ENCODE results near the gene CD226.

Gene CD226

GRCh38 chr18:69947361-69948133 lies at the start of gene CD226:
Gene CD226 (minus strand): TSS chr18:69947873. CDS start chr18:69947406, 467 bp downstream.
- no peaks in the 10 kb centered on the region for H3K4me1 ChIP-seq (ENCODE audit: control insufficient read depth, insufficient read depth, low read length)
- no peaks in the 10 kb centered on the region for H3K27me3 ChIP-seq (ENCODE audit: control insufficient read depth, insufficient read depth, low read length)
- H3K9ac ChIP-seq (ENCODE audit: low read depth, low read length) = no peak within 1 kb of the TSS
- no peak within 1 kb of the TSS for H3K4me3 ChIP-seq (ENCODE audit: low read depth, low read length)
- H3K9me3 ChIP-seq (ENCODE audit: control insufficient read depth, insufficient read depth, low read length) = no peaks in the 10 kb centered on the region
- H3K36me3 ChIP-seq (ENCODE audit: control insufficient read depth, insufficient read depth, low read length) = no peaks in the 10 kb centered on the region

GRCh38 chr18:69996951-69997798 lies 49.5 kb upstream of the CD226 start:
- peaks cover 16% of the 10 kb centered on the region for H3K4me1 ChIP-seq (ENCODE audit: control insufficient read depth, insufficient read depth, low read length)
- no peaks in the 10 kb centered on the region for H3K27me3 ChIP-seq (ENCODE audit: control insufficient read depth, insufficient read depth, low read length)

GRCh38 chr18:69996417-69996816 lies 48.7 kb upstream of the CD226 start:
- Histone ChIP-seq H3K36me3 (ENCODE audit: control insufficient read depth, insufficient read depth, low read length) (no peaks in the 10 kb centered on the region), H3K27me3 (ENCODE audit: control insufficient read depth, insufficient read depth, low read length) (no peaks in the 10 kb centered on the region), H3K4me1 (ENCODE audit: control insufficient read depth, insufficient read depth, low read length) (peaks cover 16% of the 10 kb centered on the region), H3K9ac (ENCODE audit: low read depth, low read length) (no peak overlapping the region), H3K4me3 (ENCODE audit: low read depth, low read length) (no peak overlapping the region), H3K9me3 (ENCODE audit: control insufficient read depth, insufficient read depth, low read length) (no peaks in the 10 kb centered on the region)

More at GRCh38 chr18:69996951-69997798, 49.5 kb upstream of the CD226 start:
- Histone ChIP-seq H3K4me3 (ENCODE audit: low read depth, low read length) (no peak overlapping the region), H3K9me3 (ENCODE audit: control insufficient read depth, insufficient read depth, low read length) (no peaks in the 10 kb centered on the region), H3K36me3 (ENCODE audit: control insufficient read depth, insufficient read depth, low read length) (no peaks in the 10 kb centered on the region), H3K9ac (ENCODE audit: low read depth, low read length) (no peak overlapping the region)

- H3K9ac ChIP-seq (ENCODE audit: low read depth, low read length) = no peak overlapping the region
- no peaks in the 10 kb centered on the region for H3K9me3 ChIP-seq (ENCODE audit: control insufficient read depth, insufficient read depth, low read length)
- no peak overlapping the region for H3K4me3 ChIP-seq (ENCODE audit: low read depth, low read length)
- peaks cover 16% of the 10 kb centered on the region for H3K4me1 ChIP-seq (ENCODE audit: control insufficient read depth, insufficient read depth, low read length)
- H3K36me3 ChIP-seq (ENCODE audit: control insufficient read depth, insufficient read depth, low read length) = no peaks in the 10 kb centered on the region
- no peaks in the 10 kb centered on the region for H3K27me3 ChIP-seq (ENCODE audit: control insufficient read depth, insufficient read depth, low read length)
These were observed 48.1 kb upstream of the CD226 start for GRCh38 chr18:69995774-69996173.

- Histone ChIP-seq H3K36me3 (ENCODE audit: control insufficient read depth, insufficient read depth, low read length) (no peaks in the 10 kb centered on the region), H3K4me1 (ENCODE audit: control insufficient read depth, insufficient read depth, low read length) (peaks cover 16% of the 10 kb centered on the region), H3K4me3 (ENCODE audit: low read depth, low read length) (no peak overlapping the region), H3K9me3 (ENCODE audit: control insufficient read depth, insufficient read depth, low read length) (no peaks in the 10 kb centered on the region), H3K27me3 (ENCODE audit: control insufficient read depth, insufficient read depth, low read length) (no peaks in the 10 kb centered on the region), H3K9ac (ENCODE audit: low read depth, low read length) (no peak overlapping the region)
These were observed 45.1 kb upstream of the CD226 start for GRCh38 chr18:69992776-69993175.

- H3K9me3 ChIP-seq (ENCODE audit: control insufficient read depth, insufficient read depth, low read length) = no peaks in the 10 kb centered on the region
- no peaks in the 10 kb centered on the region for H3K27me3 ChIP-seq (ENCODE audit: control insufficient read depth, insufficient read depth, low read length)
- H3K9ac ChIP-seq (ENCODE audit: low read depth, low read length) = no peak overlapping the region
- H3K4me3 ChIP-seq (ENCODE audit: low read depth, low read length) = no peak overlapping the region
- no peaks in the 10 kb centered on the region for H3K4me1 ChIP-seq (ENCODE audit: control insufficient read depth, insufficient read depth, low read length)
- no peaks in the 10 kb centered on the region for H3K36me3 ChIP-seq (ENCODE audit: control insufficient read depth, insufficient read depth, low read length)
These were observed 40.2 kb upstream of the CD226 start for GRCh38 chr18:69987870-69988269.

GRCh38 chr18:69985239-69985638 lies 37.6 kb upstream of the CD226 start:
- Histone ChIP-seq H3K27me3 (ENCODE audit: control insufficient read depth, insufficient read depth, low read length) (no peaks in the 10 kb centered on the region), H3K4me3 (ENCODE audit: low read depth, low read length) (no peak overlapping the region), H3K9ac (ENCODE audit: low read depth, low read length) (no peak overlapping the region), H3K36me3 (ENCODE audit: control insufficient read depth, insufficient read depth, low read length) (no peaks in the 10 kb centered on the region), H3K4me1 (ENCODE audit: control insufficient read depth, insufficient read depth, low read length) (no peaks in the 10 kb centered on the region), H3K9me3 (ENCODE audit: control insufficient read depth, insufficient read depth, low read length) (no peaks in the 10 kb centered on the region)

- H3K4me3 ChIP-seq (ENCODE audit: low read depth, low read length) = no peak overlapping the region
- H3K9ac ChIP-seq (ENCODE audit: low read depth, low read length) = no peak overlapping the region
- no peaks in the 10 kb centered on the region for H3K36me3 ChIP-seq (ENCODE audit: control insufficient read depth, insufficient read depth, low read length)
- no peaks in the 10 kb centered on the region for H3K9me3 ChIP-seq (ENCODE audit: control insufficient read depth, insufficient read depth, low read length)
- H3K4me1 ChIP-seq (ENCODE audit: control insufficient read depth, insufficient read depth, low read length) = no peaks in the 10 kb centered on the region
- H3K27me3 ChIP-seq (ENCODE audit: control insufficient read depth, insufficient read depth, low read length) = no peaks in the 10 kb centered on the region
These were observed 34.7 kb upstream of the CD226 start for GRCh38 chr18:69982417-69982816.

- no peaks in the 10 kb centered on the region for H3K27me3 ChIP-seq (ENCODE audit: control insufficient read depth, insufficient read depth, low read length)
- no peaks in the 10 kb centered on the region for H3K4me1 ChIP-seq (ENCODE audit: control insufficient read depth, insufficient read depth, low read length)
- H3K9ac ChIP-seq (ENCODE audit: low read depth, low read length) = no peak overlapping the region
- no peaks in the 10 kb centered on the region for H3K36me3 ChIP-seq (ENCODE audit: control insufficient read depth, insufficient read depth, low read length)
- H3K4me3 ChIP-seq (ENCODE audit: low read depth, low read length) = no peak overlapping the region
- H3K9me3 ChIP-seq (ENCODE audit: control insufficient read depth, insufficient read depth, low read length) = no peaks in the 10 kb centered on the region
These were observed 34.3 kb upstream of the CD226 start for GRCh38 chr18:69981948-69982347.

GRCh38 chr18:69980982-69981804 lies 33.5 kb upstream of the CD226 start:
- Histone ChIP-seq H3K4me1 (ENCODE audit: control insufficient read depth, insufficient read depth, low read length) (no peaks in the 10 kb centered on the region), H3K36me3 (ENCODE audit: control insufficient read depth, insufficient read depth, low read length) (no peaks in the 10 kb centered on the region), H3K27me3 (ENCODE audit: control insufficient read depth, insufficient read depth, low read length) (no peaks in the 10 kb centered on the region), H3K9ac (ENCODE audit: low read depth, low read length) (no peak overlapping the region), H3K9me3 (ENCODE audit: control insufficient read depth, insufficient read depth, low read length) (no peaks in the 10 kb centered on the region), H3K4me3 (ENCODE audit: low read depth, low read length) (no peak overlapping the region)

GRCh38 chr18:69980509-69980908 lies 32.8 kb upstream of the CD226 start:
- Histone ChIP-seq H3K9ac (ENCODE audit: low read depth, low read length) (no peak overlapping the region), H3K4me3 (ENCODE audit: low read depth, low read length) (no peak overlapping the region), H3K4me1 (ENCODE audit: control insufficient read depth, insufficient read depth, low read length) (no peaks in the 10 kb centered on the region), H3K9me3 (ENCODE audit: control insufficient read depth, insufficient read depth, low read length) (no peaks in the 10 kb centered on the region), H3K27me3 (ENCODE audit: control insufficient read depth, insufficient read depth, low read length) (no peaks in the 10 kb centered on the region), H3K36me3 (ENCODE audit: control insufficient read depth, insufficient read depth, low read length) (no peaks in the 10 kb centered on the region)

Data from iPS-15b (cell line).